Natural killer cell treated with Interleukin-12 subunit alpha and Interleukin-12 subunit beta and Interleukin-15 and Interleukin-18, amount 100 ng/mL, for 72 hours (primary cell): ENCODE results near the gene AGO3. TPM values are rescaled to one million over a fixed set of nuclear protein-coding genes. Genes with fewer than 3 reads are reported as not detected.
"Not testable (repeated sequence)": the region's sequence is repeated elsewhere in the genome, so short reads cannot be mapped to it uniquely, and the experiment has no call there.

Experiments used
- ATAC-seq, 2 donors: fragments of 150-1000 bp; cut with Tn5 transposase in 1 of 2; sonication (Bioruptor Pico), chemical (Tn5 transposase) in 1 of 2; 2 replicates each; pipeline ENCODE4 v1.10.0; 2021
- DNase-seq: peaks from one replicate; pipeline ENCODE4 v3.0.0; 2022; ENCODE audit warnings: low spot score
- H3K27ac Mint-ChIP-seq, 2 donors: 1 replicate in 1 of 2; 2 replicates in 1 of 2; pipeline ENCODE4 v1.8.0; 2022; ENCODE audit warnings: mixed read lengths in 2 of 2, mild to moderate bottlenecking in 1 of 2, moderate library complexity in 1 of 2
- H3K27me3 Mint-ChIP-seq, 2 donors: 1 replicate in 1 of 2; 2 replicates in 1 of 2; pipeline ENCODE4 v1.8.0; 2022; ENCODE audit warnings: mixed read lengths in 2 of 2
- H3K36me3 Mint-ChIP-seq: one replicate; pipeline ENCODE4 v1.8.0; 2022; ENCODE audit warnings: mixed read lengths
- H3K4me1 Mint-ChIP-seq, 2 donors: 1 replicate in 1 of 2; 2 replicates in 1 of 2; pipeline ENCODE4 v1.8.0; 2022; ENCODE audit warnings: low read depth in 2 of 2, mixed read lengths in 2 of 2, mild to moderate bottlenecking in 1 of 2
- H3K4me3 Mint-ChIP-seq: one replicate; pipeline ENCODE4 v1.8.0; 2022; ENCODE audit warnings: mixed read lengths
- H3K9me3 Mint-ChIP-seq: 2 replicates; pipeline ENCODE4 v1.8.0; 2022; ENCODE audit warnings: mixed read lengths
- total RNA-seq, 2 donors: library from RNA; stranded (reverse); gene quantifications; one replicate each; pipeline ENCODE4 v1.2.3, GENCODE V29; 2022

Gene AGO3
- 10 to 100 TPM; 37.7 to 56.5 TPM for total RNA-seq

GRCh38 chr1:35930593-35931445, at the start of gene AGO3:
Gene AGO3 (plus strand): TSS chr1:35931105. CDS start chr1:35931427, 322 bp downstream.
- Mint-ChIP-seq H3K27ac (peak within 1 kb of the TSS; percentile 92 to 95), H3K27me3 (no peaks in the 10 kb centered on the region), H3K4me1 (peaks cover 17 to 35% of the 10 kb centered on the region in 2 donors), H3K9me3 (no peaks in the 10 kb centered on the region), H3K4me3 (peak within 1 kb of the TSS; percentile 100), H3K36me3 (no peaks in the 10 kb centered on the region)
- peak; percentile 97 to 98 for ATAC-seq
- peak; percentile 94 for DNase-seq

DNA sequence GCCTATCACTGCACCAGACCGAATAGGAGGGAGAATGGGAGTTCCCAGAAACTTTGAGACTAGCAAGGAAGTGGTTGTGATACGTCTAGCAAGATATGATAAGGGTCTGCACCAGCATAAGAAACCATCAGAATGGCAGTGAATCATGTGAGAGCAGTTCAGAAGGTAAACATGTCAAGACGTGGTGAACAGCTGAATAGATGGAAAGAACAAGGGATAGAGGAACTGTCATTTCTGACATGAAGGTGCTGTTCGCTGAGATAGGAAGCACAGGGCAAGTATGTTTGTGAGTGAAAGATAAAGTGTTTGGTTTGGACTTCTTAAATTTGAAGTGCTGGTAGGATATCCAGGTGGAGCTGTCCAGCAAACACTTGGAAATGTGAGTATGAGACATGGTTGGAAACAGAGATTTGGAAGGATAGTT, 49.0 kb upstream of the AGO3 start:
- H3K36me3 Mint-ChIP-seq = no peaks in the 10 kb centered on the region
- peak overlapping the region in 1 of 2 donors; percentile 0 for H3K27ac Mint-ChIP-seq
- no peak for DNase-seq
- no peaks in the 10 kb centered on the region for H3K27me3 Mint-ChIP-seq
- H3K9me3 Mint-ChIP-seq = no peaks in the 10 kb centered on the region
- peaks cover 24 to 27% of the 10 kb centered on the region in 2 donors for H3K4me1 Mint-ChIP-seq
- H3K4me3 Mint-ChIP-seq = peak overlapping the region; percentile 61
- no peak for ATAC-seq

GRCh38 chr1:35882586-35882944, 48.3 kb upstream of the AGO3 start:
- DNase-seq (no peak), ATAC-seq (no peak)
- Mint-ChIP-seq H3K27ac (peak overlapping the region in 1 of 2 donors; percentile 0), H3K27me3 (no peaks in the 10 kb centered on the region), H3K9me3 (no peaks in the 10 kb centered on the region), H3K4me1 (peaks cover 27 to 32% of the 10 kb centered on the region in 2 donors), H3K36me3 (no peaks in the 10 kb centered on the region), H3K4me3 (peak overlapping the region; percentile 61)

GRCh38 chr1:35882945-35883634, 47.8 kb upstream of the AGO3 start, which contains the start of gene AGO1:
Gene AGO1 (plus strand): TSS chr1:35883209. CDS start chr1:35883422, 213 bp downstream.
- Mint-ChIP-seq H3K4me1 (peaks cover 31 to 36% of the 10 kb centered on the region in 2 donors), H3K36me3 (no peaks in the 10 kb centered on the region), H3K9me3 (no peaks in the 10 kb centered on the region), H3K4me3 (peak within 1 kb of the TSS; percentile 93), H3K27me3 (no peaks in the 10 kb centered on the region), H3K27ac (peak within 1 kb of the TSS; percentile 34 to 86)
- DNase-seq (peak; percentile 97), ATAC-seq (peak; percentile 96 to 97)

GRCh38 chr1:35883635-35884101, 47.2 kb upstream of the AGO3 start:
- H3K4me3 Mint-ChIP-seq = peak overlapping the region; percentile 93
- DNase-seq (peak; percentile 69), ATAC-seq (peak; percentile 2 to 22)
- H3K27ac Mint-ChIP-seq = peak overlapping the region; percentile 34 to 86
- peaks cover 5% of the 10 kb centered on the region for H3K36me3 Mint-ChIP-seq
- peaks cover 31 to 38% of the 10 kb centered on the region in 2 donors for H3K4me1 Mint-ChIP-seq
- no peaks in the 10 kb centered on the region for H3K27me3 Mint-ChIP-seq
- no peaks in the 10 kb centered on the region for H3K9me3 Mint-ChIP-seq

DNA sequence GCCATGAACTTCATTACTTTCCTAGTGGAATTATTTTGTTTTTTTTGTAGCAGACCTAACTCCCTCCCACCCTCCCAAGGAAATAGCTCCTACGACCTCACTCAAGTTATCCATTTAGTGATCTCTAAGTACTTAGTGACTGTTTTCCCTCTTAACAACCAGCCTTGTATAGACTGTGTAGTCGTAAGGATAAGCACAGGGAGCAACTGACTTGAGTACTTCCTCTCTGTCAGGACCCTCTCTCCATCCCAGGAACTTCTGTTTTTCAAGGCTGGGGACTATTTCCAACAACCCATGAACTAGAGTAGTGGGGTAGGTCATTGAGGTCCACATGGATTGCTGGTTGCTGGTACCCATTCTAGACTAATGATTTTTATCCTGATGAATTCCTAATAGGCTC, 46.0 kb upstream of the AGO3 start:
- DNase-seq (no peak), ATAC-seq (no peak)
- no peaks in the 10 kb centered on the region for H3K27me3 Mint-ChIP-seq
- H3K27ac Mint-ChIP-seq = no peak overlapping the region
- H3K4me3 Mint-ChIP-seq = peak overlapping the region; percentile 93
- H3K36me3 Mint-ChIP-seq = peaks cover 9% of the 10 kb centered on the region
- H3K9me3 Mint-ChIP-seq = no peaks in the 10 kb centered on the region
- H3K4me1 Mint-ChIP-seq = peaks cover 31 to 41% of the 10 kb centered on the region in 2 donors

DNA sequence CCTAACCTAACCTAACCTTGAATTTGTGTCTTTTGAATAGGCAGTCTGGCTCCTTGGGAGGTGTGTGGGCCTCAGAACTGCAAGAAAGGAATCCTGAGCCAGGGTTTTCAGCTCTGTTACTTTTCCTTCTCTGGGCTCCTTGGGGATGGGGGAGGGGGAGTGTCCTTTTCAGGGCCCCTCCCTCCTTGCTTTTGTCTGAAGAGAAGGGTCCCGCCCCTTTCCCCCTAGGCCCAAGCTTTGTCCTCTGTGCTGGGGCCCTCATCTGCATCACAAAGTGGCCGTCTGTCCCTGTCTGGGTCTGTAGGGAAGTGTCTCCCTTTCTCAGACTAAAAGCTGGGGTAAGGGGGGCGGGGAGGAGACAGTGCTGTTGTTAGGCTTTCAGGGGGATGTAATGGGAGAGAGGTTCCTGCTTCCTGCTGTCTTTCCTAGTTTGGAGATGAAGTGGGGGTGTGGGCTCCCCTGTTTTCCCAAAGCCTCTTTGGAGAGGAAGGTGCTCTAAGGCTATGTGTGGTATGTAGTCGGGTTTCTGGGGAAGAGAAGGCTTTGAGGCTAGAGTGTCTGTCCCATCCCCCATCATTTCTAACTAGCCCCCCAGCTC, 44.8 kb upstream of the AGO3 start:
- Mint-ChIP-seq H3K27ac (peak overlapping the region in 1 of 2 donors; percentile 0), H3K36me3 (peaks cover 11% of the 10 kb centered on the region), H3K27me3 (no peaks in the 10 kb centered on the region), H3K9me3 (no peaks in the 10 kb centered on the region), H3K4me3 (no peak overlapping the region), H3K4me1 (peaks cover 31 to 41% of the 10 kb centered on the region in 2 donors)
- ATAC-seq = no peak
- DNase-seq = no peak

GRCh38 chr1:35886577-35887431, 44.1 kb upstream of the AGO3 start:
- Mint-ChIP-seq H3K36me3 (peaks cover 13% of the 10 kb centered on the region), H3K27me3 (no peaks in the 10 kb centered on the region), H3K4me3 (no peak overlapping the region), H3K9me3 (no peaks in the 10 kb centered on the region), H3K27ac (peak overlapping the region in 1 of 2 donors; percentile 0), H3K4me1 (peaks cover 29 to 38% of the 10 kb centered on the region in 2 donors)
- no peak for DNase-seq
- ATAC-seq = no peak

DNA sequence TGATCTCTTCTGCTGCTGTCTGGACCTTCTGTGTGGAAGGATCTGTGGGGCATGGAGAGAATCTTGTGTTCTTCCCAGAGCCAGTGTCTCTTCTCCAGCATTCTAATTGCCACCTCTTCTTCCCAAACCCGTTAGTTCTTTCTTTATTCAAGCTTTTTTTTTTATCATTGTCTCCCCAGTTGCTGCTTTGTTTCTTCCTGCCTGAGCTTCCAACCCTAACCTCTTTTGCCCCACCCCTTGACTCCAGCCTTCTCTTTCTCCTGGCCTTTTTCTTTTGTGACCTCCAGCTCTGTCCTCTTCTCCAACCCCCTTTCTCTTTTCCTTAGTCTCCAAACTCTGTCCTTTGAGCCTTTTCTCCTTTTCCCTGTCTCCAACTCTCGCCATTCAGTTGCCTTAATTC, 43.4 kb upstream of the AGO3 start:
- H3K4me1 Mint-ChIP-seq = peaks cover 22 to 31% of the 10 kb centered on the region in 2 donors
- DNase-seq = no peak
- H3K4me3 Mint-ChIP-seq = no peak overlapping the region
- H3K36me3 Mint-ChIP-seq = peaks cover 13% of the 10 kb centered on the region
- ATAC-seq = no peak
- H3K27ac Mint-ChIP-seq = no peak overlapping the region
- H3K9me3 Mint-ChIP-seq = no peaks in the 10 kb centered on the region
- H3K27me3 Mint-ChIP-seq = no peaks in the 10 kb centered on the region

- Mint-ChIP-seq H3K27ac (no peak overlapping the region), H3K4me3 (no peak overlapping the region), H3K36me3 (peaks cover 13% of the 10 kb centered on the region), H3K4me1 (peaks cover 19 to 28% of the 10 kb centered on the region in 2 donors), H3K9me3 (no peaks in the 10 kb centered on the region), H3K27me3 (no peaks in the 10 kb centered on the region)
- ATAC-seq = no peak
- DNase-seq = no peak
These were observed 42.6 kb upstream of the AGO3 start for GRCh38 chr1:35888255-35888654.

DNA sequence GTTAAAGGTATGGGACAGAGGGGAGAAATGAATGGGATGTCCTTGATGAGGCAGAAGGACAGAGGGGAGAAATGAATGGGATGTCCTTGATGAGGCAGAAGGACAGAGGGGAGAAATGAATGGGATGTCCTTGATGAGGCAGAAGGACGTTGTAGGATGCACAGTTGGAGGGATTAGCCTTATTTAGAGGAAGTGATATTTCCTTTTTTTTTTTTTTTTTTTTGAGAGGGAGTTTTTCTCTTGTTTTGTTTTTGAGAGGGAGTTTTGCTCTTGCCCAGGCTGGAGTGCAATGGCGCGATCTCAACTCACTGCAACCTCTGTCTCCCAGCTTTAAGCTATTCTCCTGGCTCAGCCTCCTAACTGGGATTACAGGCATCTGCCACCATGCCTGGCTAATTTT, 41.9 kb upstream of the AGO3 start:
- ATAC-seq, H3K4me3 Mint-ChIP-seq, H3K27ac Mint-ChIP-seq, H3K9me3 Mint-ChIP-seq, H3K27me3 Mint-ChIP-seq, DNase-seq: not testable (repeated sequence)
- H3K4me1 Mint-ChIP-seq = peaks cover 19 to 28% of the 10 kb centered on the region in 2 donors
- peaks cover 13% of the 10 kb centered on the region for H3K36me3 Mint-ChIP-seq

DNA sequence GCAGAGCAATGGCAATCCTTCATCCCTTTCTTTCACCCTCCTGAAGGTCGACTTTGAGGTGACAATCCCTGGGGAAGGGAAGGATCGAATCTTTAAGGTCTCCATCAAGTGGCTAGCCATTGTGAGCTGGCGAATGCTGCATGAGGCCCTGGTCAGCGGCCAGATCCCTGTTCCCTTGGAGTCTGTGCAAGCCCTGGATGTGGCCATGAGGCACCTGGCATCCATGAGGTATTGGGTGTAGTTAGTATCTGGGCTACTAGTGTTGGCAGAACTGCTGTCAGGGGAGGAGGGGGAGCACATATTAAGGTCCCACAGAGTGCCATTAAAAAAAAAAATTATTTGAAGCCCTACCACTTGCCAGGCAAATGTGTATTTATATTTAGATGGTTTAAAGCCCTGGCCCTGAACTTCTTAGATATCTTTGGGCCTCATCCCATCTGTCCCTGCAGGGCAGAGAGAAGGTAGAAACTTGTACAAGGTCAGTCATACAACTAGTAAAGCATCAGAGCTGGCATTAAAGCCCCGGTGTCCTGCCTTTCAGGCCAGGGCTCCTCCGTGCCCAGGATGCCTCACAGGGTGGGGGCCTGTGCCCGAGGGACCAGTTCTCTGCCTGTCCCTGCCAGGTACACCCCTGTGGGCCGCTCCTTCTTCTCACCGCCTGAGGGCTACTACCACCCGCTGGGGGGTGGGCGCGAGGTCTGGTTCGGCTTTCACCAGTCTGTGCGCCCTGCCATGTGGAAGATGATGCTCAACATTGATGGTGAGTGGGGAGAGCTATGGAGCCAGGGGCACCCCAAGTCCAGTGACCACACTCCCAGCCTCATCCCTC, 37.6 kb upstream of the AGO3 start:
- H3K9me3 Mint-ChIP-seq = no peaks in the 10 kb centered on the region
- H3K36me3 Mint-ChIP-seq = peaks cover 12% of the 10 kb centered on the region
- H3K27ac Mint-ChIP-seq = peak overlapping the region in 1 of 2 donors; percentile 78
- H3K27me3 Mint-ChIP-seq = no peaks in the 10 kb centered on the region
- no peak for DNase-seq
- no peak overlapping the region for H3K4me3 Mint-ChIP-seq
- peak in 1 of 2 donors; percentile 35 for ATAC-seq
- H3K4me1 Mint-ChIP-seq = peaks cover 5 to 10% of the 10 kb centered on the region in 2 donors
